HT-29 (cell line): ENCODE measurements around the gene CCNC. TPM values are rescaled to one million over a fixed set of nuclear protein-coding genes. Genes with fewer than 3 reads are reported as not detected.

ENCODE experiments used
- DNase-seq: peaks from one replicate; pipeline ENCODE4 v3.0.0-alpha.2; 2015; ENCODE audit warnings: low spot score
- total RNA-seq: library from RNA; depleted of rRNA; stranded (reverse); fragments of >200 nt; shearing (Covaris generic); gene quantifications from 2 replicates; pipeline ENCODE4 v1.2.3, GENCODE V29; 2014; rRNA removed

The CCNC gene
- total RNA-seq: 46.8 and 49.4 TPM in 2 replicates

DNA sequence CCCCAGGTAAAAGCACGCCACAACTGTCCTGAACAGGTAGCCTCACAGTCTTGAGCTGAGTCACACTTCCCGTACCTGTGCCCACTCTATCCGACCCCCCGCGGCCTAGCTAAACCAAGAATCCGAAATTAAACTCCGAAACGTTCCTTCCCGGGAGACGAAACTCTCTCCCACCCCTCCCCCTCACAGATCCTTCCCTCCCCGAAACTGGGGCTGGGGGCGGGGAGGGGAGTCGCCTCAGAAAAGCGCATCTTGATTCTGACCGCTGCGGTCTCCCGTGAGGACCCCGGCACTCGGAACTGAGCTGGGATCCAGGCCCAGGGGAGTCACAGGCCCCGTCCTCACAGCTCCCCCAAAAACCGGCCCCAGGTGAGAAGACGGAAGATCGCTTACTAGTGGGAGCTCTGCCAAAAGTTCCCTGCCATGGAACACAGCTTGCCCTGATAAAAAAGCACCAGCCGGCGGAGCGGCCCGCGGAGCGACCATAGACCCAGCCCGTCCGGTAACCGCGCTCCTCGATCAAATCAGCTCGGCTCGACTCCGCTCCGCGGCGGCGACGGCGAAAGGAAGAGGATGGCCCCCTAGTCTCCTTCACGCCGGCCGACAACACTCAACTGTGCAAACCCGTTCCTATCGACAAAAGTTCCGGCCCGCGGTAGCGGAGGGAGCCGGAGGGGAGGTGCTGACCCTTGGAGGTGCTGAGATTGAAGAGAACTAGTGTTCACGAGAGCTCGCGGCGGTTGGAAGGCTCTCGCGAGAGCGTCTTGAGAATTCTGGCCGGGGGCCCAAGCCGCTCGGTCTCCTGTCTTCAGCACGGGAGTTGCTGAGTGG is at the start of gene CCNC:
Gene CCNC (minus strand): TSS at position 558 of the 831 bp plus-strand sequence. CDS start 133 bp downstream, at position 425.
- DNase-seq: peak; percentile 95

- no peak for DNase-seq
Observed at GRCh38 chr6:99617131-99617530, 48.7 kb upstream of the CCNC start.

DNA sequence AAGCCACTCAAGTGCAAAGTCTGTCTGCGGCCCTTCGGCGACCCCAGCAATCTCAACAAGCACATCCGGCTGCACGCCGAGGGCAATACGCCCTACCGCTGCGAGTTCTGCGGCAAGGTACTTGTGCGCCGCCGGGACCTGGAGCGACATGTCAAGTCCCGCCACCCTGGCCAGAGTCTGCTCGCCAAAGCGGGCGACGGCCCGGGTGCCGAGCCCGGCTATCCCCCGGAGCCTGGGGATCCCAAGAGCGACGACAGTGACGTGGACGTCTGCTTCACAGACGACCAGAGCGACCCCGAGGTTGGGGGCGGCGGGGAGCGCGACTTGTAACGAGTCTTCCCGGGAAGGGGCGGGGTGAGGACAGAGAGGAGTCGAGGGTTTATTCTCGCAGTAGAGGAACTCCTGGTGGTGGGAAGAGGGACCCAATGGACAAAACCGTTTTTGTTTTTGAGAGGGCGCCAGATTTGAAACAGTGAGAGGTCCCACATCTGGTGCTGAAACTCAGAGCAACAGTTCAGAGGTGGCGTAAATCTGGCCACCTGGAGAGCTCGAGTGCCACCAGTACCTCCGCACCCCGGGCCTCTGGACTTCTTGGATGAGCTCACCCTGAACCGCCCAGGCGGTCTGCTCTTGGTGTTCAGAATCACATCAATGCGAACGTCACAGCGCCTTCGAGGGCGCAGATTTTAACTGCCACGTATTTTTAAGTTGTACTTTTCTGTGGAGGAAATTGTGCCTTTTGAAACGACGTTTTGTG is 46.1 kb upstream of the CCNC start:
- no peak for DNase-seq

GRCh38 chr6:99613705-99614429 is 45.4 kb upstream of the CCNC start:
- DNase-seq: no peak

DNA sequence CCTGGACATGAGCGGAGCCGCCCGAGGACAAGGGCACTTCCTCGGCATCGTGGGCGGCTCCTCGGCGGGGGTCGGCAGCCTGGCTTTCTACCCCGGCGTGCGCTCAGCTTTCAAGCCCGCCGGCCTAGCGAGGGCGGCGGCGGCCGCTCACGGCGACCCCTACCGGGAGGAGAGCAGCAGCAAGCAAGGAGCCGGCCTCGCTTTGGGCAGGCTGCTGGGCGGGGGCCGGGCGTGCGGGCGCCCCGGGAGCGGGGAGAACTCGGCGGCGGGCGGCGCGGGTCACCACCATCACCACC is 44.9 kb upstream of the CCNC start:
- no peak for DNase-seq

GRCh38 chr6:99612551-99613408 is 44.3 kb upstream of the CCNC start:
- DNase-seq: no peak

GRCh38 chr6:99611148-99611547 is 42.7 kb upstream of the CCNC start:
- no peak for DNase-seq

DNA sequence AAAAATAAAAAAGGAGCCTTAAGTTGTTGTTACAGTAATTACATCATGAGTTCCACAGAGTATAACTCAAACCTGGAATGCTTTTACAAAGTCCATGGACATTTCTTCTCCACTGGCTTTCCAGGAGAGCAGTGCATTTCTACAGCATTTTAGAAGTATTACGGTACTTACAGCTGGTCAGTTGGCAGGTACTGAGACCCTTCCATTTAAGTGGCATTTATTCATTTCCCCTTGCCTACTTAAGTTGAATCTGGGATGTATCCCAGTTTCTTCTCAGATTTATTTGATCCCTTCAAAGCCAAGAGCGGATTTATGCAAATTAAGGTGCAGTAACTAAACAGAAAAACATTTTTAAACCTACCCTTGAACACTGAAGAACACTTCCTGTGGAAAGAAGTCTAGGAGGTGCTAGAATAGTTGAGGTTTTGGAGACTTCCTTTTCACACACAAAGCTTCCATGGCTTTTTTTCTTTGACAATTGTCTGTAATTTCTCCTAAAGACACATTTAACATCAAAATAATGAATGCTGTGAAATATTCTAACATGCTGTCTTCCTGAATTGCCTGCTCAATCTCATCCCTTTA is 41.5 kb upstream of the CCNC start:
- no peak for DNase-seq

DNA sequence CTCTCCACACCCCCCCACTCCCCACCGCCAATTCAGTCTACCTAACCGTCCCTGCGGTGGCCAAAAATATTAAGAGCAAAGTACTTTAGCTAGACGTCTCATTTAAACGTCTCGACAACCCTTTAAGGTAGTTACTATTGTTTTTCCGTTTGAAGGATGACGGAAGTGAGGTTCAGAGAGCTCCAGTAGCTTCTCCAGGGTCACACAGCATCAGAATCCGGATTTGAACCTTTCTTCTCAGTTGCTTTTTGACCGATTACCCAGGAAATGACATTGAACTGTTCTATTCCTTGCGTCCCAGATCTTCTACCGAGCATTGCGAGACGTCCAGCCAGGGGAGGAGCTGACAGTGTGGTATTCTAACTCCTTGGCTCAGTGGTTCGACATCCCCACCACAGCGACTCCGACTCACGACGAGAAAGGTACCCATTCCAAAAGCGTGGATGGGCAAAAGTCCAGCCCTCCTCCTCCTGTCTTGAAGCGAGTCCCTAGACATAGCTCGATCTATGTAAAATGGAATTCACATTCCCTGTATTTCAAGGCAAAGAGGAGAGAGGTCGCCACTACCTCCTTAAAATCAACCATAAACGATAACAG is 40.5 kb upstream of the CCNC start:
- no peak for DNase-seq

DNA sequence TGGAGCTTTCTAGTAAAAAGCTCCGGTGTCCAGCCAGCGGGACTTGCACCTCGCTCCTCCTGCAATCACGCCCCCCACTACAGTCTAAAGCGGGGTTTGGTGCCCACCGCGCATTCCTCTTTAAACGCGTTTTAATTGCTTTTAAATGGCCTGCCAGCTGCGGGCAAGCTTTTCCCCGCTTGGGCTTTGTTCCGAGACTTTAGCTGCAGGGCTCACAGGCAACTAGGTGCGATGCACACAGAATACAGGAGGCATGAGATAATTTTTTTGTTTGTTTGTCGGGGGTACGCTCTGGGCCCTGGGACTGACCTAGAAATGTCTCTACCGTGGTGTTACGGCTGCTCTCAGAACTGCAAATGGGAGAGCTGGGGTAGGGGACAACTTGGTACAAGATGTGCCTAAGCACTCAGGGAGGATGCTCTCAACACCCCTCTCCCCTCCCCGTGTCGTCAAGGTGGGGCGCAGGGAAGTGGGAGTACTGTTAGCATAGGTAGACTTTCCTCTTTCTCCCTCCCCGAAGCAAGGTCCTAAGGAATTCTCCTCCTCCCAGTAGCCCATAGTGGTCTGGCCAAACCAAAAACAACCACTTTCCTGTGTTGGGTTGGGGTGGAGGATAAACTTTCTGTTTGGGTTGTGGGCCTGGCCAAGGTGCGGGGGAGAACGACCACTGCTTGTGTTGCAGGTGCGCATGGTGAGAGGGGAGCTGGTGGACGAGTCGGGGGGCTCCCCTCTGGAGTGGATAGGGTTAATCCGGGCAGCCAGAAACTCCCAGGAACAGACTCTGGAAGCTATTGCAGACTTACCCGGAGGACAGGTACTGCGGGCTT is 39.8 kb upstream of the CCNC start:
- no peak for DNase-seq

GRCh38 chr6:99607416-99608036 is 39.1 kb upstream of the CCNC start:
- no peak for DNase-seq

DNA sequence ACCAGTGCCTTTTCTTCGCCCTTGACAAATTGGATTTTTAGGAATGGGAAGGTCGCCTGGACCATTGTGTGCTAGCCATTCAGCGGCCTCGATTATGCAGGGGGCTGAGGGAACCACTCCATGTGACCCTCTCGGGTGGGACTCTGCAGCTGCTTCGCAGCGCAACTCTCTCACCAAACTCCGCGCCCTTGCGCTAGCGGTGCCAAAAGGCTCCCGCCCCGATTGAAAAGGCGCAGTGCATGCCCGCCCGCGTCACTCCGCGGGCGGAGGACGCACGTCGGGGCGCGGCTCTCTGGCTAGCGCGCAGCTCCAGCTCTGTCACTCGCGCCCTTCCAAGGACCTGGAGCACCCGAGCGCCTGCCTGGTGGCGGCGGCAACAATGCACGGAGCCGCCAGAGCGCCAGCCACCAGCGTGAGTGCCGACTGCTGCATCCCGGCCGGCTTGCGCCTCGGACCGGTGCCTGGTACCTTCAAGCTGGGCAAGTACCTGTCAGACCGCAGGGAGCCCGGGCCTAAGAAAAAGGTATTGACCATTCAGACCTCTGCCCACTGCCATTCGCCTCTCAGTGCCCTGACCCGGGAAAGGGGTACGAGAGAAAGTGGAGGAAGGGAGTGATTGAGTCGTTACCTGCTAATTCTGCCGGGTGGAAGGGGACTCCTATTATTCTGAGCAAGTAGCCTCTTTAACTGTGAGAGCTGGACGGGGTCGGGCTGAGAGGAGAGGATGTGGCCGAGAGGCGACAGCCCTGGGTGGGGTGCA is 38.4 kb upstream of the CCNC start, which contains the start of gene PRDM13:
Gene PRDM13 (plus strand): TSS at position 178 of the 760 bp plus-strand sequence. CDS start 202 bp downstream, at position 380.
- DNase-seq: no peak

DNA sequence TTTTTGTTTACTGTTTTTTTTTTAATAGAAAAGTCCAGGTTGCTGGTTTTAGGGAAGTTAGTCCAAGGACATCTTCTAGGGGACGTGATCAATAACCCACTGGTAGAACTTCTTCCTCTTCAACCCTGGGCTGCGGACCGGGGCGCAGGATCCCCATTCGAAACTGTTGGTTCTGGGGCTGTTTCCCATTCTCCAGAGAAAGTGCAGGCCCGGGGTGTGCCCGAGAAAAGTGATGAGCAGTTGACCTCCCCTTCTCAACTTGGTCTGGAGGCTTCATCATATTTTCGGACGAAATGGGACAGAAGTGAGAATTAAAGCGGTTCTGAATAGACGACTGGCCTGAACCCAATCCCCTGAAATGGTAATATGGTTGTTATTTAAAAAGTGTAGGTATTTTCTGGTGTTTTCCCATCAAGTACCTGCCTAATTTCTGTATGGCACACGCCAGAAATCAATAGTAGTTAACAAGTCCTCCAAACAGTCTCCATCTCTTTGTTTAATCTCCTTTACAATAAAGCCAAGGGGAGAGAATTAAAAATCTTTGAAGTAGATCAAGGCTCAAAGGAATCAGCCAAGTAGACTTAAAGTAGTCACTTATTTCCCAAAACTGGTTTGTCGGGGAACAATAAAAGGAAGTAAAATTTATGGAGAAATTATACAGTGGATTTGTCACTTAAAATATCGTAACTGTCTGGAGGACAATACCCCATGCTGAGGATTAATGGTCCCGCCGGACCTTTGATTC is 37.6 kb upstream of the CCNC start:
- no peak for DNase-seq

DNA sequence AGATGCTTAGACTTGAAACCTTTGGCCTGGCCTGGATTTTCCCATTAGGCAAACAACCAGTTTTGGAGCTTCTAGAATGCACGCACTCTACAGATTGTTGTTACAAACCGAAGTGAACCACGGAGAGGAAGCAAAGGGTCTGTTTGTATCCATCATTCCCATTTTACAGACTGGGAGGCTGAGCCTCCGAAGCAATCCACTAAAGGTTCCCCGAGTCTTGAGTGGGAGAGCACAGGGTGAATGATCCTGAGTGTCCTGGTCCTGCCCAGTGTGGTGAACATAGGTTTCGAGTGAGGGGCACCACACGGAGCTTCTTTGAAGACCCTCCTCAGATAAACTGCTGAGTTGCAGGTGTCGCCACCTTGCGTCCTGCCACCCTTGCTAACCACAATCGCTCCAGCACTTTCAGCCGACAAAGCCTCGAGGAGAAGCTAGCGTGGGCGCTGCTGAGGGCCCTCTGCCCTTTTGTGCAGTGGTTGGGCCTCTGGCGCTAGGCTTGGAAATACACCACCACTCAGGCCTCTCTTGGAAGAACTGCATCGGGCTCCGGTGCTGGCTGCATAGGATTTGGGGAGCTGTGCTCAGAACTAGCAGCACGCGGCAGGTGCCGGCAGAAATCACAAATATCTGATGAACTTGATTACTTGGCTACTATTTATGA is 36.7 kb upstream of the CCNC start:
- no peak for DNase-seq

DNA sequence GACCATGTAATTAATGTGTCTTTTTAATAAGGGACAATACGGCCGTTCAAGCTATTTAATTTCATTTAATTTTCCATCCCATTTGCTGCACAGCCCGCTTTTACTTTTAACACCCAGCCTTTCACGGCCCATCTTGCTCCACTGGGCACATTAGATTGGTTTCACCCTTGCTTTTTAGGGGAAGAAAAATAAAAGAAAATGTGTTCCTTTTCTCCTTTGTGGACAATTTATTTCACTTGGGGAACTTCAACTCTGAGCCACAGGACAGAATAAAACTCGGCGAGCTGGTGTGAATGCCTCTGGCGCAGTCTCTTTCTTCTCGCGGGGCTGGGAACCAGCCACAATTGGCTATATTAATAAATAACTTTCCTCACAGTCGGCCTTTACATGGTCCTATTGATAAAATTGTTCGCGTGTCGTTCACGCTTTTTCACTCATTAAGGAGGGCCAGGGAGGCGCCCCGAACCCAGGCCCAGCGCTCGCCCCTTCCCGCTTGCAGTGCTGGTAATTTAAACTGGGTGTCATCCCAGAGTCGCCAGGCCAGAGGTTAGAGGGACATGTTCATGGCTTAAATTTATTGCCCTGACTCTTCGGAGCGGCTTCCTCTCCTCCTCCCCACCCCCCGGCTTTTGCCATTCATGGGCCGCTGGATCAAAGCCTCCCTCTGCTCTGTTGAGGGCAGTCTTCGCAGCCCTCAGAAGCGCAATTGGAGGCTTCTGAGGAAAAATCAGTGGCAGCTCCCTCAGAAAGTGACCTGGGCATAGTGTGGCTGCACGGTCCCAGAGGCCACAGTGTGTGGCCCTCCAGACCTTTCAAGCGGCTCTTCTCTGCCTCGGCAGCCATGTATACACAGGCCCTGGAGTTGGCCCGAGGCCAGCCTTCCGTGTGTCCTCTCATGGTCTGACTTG is 36.0 kb upstream of the CCNC start:
- DNase-seq: no peak
